ENCODE results near the gene CYP4Z1.
"Not testable (repeated sequence)": the region's sequence is repeated elsewhere in the genome, so short reads cannot be mapped to it uniquely, and the experiment has no call there.

Gene CYP4Z1

GRCh38 chr1:47126997-47127396, 60.0 kb downstream of the CYP4Z1 start:
- not testable (repeated sequence) for DNase-seq (ENCODE audit: low read depth in 2 of 2)

GRCh38 chr1:47128221-47128620, 61.2 kb downstream of the CYP4Z1 start:
- DNase-seq (ENCODE audit: low read depth in 2 of 2), result no peak

GRCh38 chr1:47128854-47129253, 61.8 kb downstream of the CYP4Z1 start:
- not testable (repeated sequence) for DNase-seq (ENCODE audit: low read depth in 2 of 2)

- DNase-seq (ENCODE audit: low read depth in 2 of 2), result not testable (repeated sequence)
Observed at GRCh38 chr1:47129489-47130230, 62.6 kb downstream of the CYP4Z1 start.

- DNase-seq (ENCODE audit: low read depth in 2 of 2), result not testable (repeated sequence)
Observed at GRCh38 chr1:47132665-47133064, 65.6 kb downstream of the CYP4Z1 start.

- no peak for DNase-seq (ENCODE audit: low read depth in 2 of 2)
Observed at GRCh38 chr1:47137198-47137597, 70.2 kb downstream of the CYP4Z1 start, which contains the start of gene CYP4A22. Gene CYP4A22, plus strand, starts transcription at chr1:47137441. Its CDS starts 45 bp downstream, at chr1:47137486.

GRCh38 chr1:47137925-47138615, 71.0 kb downstream of the CYP4Z1 start:
- no peak for DNase-seq (ENCODE audit: low read depth in 2 of 2)

GRCh38 chr1:47140358-47140757, 73.3 kb downstream of the CYP4Z1 start:
- DNase-seq (ENCODE audit: low read depth in 2 of 2), result not testable (repeated sequence)

GRCh38 chr1:47143654-47144053, 76.6 kb downstream of the CYP4Z1 start:
- DNase-seq (ENCODE audit: low read depth in 2 of 2), result not testable (repeated sequence)

GRCh38 chr1:47146495-47146894, 79.5 kb downstream of the CYP4Z1 start:
- DNase-seq (ENCODE audit: low read depth in 2 of 2), result not testable (repeated sequence)

- DNase-seq (ENCODE audit: low read depth in 2 of 2), result no peak
Observed at GRCh38 chr1:47147047-47147785, 80.2 kb downstream of the CYP4Z1 start.

- DNase-seq (ENCODE audit: low read depth in 2 of 2), result not testable (repeated sequence)
Observed at GRCh38 chr1:47149162-47149561, 82.1 kb downstream of the CYP4Z1 start.

- DNase-seq (ENCODE audit: low read depth in 2 of 2), result not testable (repeated sequence)
Observed at GRCh38 chr1:47156457-47156856, 89.4 kb downstream of the CYP4Z1 start.

- not testable (repeated sequence) for DNase-seq (ENCODE audit: low read depth in 2 of 2)
Observed at GRCh38 chr1:47157957-47158356, 90.9 kb downstream of the CYP4Z1 start.

- no peak for DNase-seq (ENCODE audit: low read depth in 2 of 2)
Observed at GRCh38 chr1:47160716-47161115, 93.7 kb downstream of the CYP4Z1 start.

- DNase-seq (ENCODE audit: low read depth in 2 of 2), result no peak
Observed at GRCh38 chr1:47161298-47162040, 94.4 kb downstream of the CYP4Z1 start.

- DNase-seq (ENCODE audit: low read depth in 2 of 2), result no peak
Observed at GRCh38 chr1:47164552-47164951, 97.5 kb downstream of the CYP4Z1 start.

Measured in activated CD4-positive, alpha-beta T cell treated with anti-CD3 and anti-CD28 coated beads for 24 hours (primary cell).